Lower lobe of right lung (tissue), 2 donors: ENCODE measurements around the gene LSP1. TPM values are rescaled to one million over a fixed set of nuclear protein-coding genes. Genes with fewer than 3 reads are reported as not detected.

Source experiments
- ATAC-seq, 2 donors: fragments of 200-7000 bp; cut with Tn5 transposase; one replicate each; pipeline ENCODE4 v1.9.1; 2020 to 2022; ENCODE audit warnings: mild to moderate bottlenecking in 2 of 2, moderate library complexity in 2 of 2
- DNase-seq: peaks from one replicate; pipeline ENCODE4 v3.0.0-alpha.2; 2020
- H3K27ac ChIP-seq: fragments of 200-600 bp; one replicate; pipeline ENCODE4 v1.8.0; 2022
- H3K27me3 ChIP-seq: fragments of 200-600 bp; one replicate; pipeline ENCODE4 v1.8.0; 2022; ENCODE audit warnings: low read depth
- H3K36me3 ChIP-seq: fragments of 200-600 bp; one replicate; pipeline ENCODE4 v1.8.0; 2022; ENCODE audit warnings: mild to moderate bottlenecking
- H3K4me1 ChIP-seq: fragments of 200-600 bp; one replicate; pipeline ENCODE4 v1.8.0; 2022
- H3K4me3 ChIP-seq: fragments of 200-600 bp; one replicate; pipeline ENCODE4 v1.8.0; 2022; ENCODE audit warnings: mild to moderate bottlenecking
- H3K9me3 ChIP-seq: fragments of 200-600 bp; one replicate; pipeline ENCODE4 v1.8.0; 2022
- CTCF ChIP-seq: fragments of 200-600 bp; IDR thresholded peaks from one replicate; pipeline ENCODE4 v1.8.0; 2022; ENCODE audit warnings: antibody characterized with exemption, mild to moderate bottlenecking
- intact Hi-C: fragments of 100-400 bp; cut with DNase I; formaldehyde crosslinking; loops from one replicate; pipeline ENCODE4 v1.11.0; 2022
- total RNA-seq: library from RNA; stranded (reverse); fragmentation: NEBNext Ultra II Directional; extraction: Animal tissue kit (Norgen Biotek cat#: 25700); gene quantifications from one replicate; pipeline ENCODE4 v1.2.1, GENCODE V29; 2021
- donor health status: DM: no; HTN: yes; CAD: no; lungs with severe emphysema.

LSP1 gene
- total RNA-seq, 1 donor from 2014 or later, result 90.4 TPM

- Histone ChIP-seq H3K36me3 (no peaks in the 10 kb centered on the region), H3K9me3 (no peaks in the 10 kb centered on the region), H3K27ac (no peak overlapping the region), H3K4me3 (no peak overlapping the region), H3K4me1 (no peaks in the 10 kb centered on the region), H3K27me3 (peaks cover 5% of the 10 kb centered on the region)
- intact Hi-C loops, result no loop called here
- TF ChIP-seq CTCF, result no peak
- DNase-seq (no peak), ATAC-seq (no peak)
Measured at GRCh38 chr11:1899090-1899489, 46.2 kb downstream of the LSP1 start.

- no peaks in the 10 kb centered on the region for H3K36me3 ChIP-seq
- H3K27ac ChIP-seq, result no peak overlapping the region
- ATAC-seq (no peak), DNase-seq (no peak)
- no peak overlapping the region for H3K4me3 ChIP-seq
- intact Hi-C loops, result no loop called here
- no peak for TF ChIP-seq CTCF
- no peaks in the 10 kb centered on the region for H3K4me1 ChIP-seq
- H3K27me3 ChIP-seq, result peaks cover 5% of the 10 kb centered on the region
- no peaks in the 10 kb centered on the region for H3K9me3 ChIP-seq
Measured at GRCh38 chr11:1899686-1900085, 46.8 kb downstream of the LSP1 start.

- Histone ChIP-seq H3K27ac (no peak overlapping the region), H3K9me3 (no peaks in the 10 kb centered on the region), H3K4me1 (no peaks in the 10 kb centered on the region), H3K36me3 (no peaks in the 10 kb centered on the region), H3K4me3 (no peak overlapping the region), H3K27me3 (no peaks in the 10 kb centered on the region)
- no peak for DNase-seq
- TF ChIP-seq CTCF, result no peak
- intact Hi-C loops, result no loop called here
- ATAC-seq, result no peak
Measured at GRCh38 chr11:1906181-1906580, 53.3 kb downstream of the LSP1 start.

GRCh38 chr11:1906611-1907423, 53.9 kb downstream of the LSP1 start:
- ATAC-seq (no peak), DNase-seq (no peak)
- H3K36me3 ChIP-seq, result no peaks in the 10 kb centered on the region
- H3K9me3 ChIP-seq, result no peaks in the 10 kb centered on the region
- no peak overlapping the region for H3K4me3 ChIP-seq
- intact Hi-C loops, result no loop called here
- no peak overlapping the region for H3K27ac ChIP-seq
- no peaks in the 10 kb centered on the region for H3K27me3 ChIP-seq
- TF ChIP-seq CTCF, result no peak
- H3K4me1 ChIP-seq, result no peaks in the 10 kb centered on the region

GRCh38 chr11:1908618-1909017, 55.7 kb downstream of the LSP1 start:
- Histone ChIP-seq H3K27me3 (no peaks in the 10 kb centered on the region), H3K4me3 (no peak overlapping the region), H3K27ac (no peak overlapping the region), H3K36me3 (no peaks in the 10 kb centered on the region), H3K9me3 (no peaks in the 10 kb centered on the region), H3K4me1 (no peaks in the 10 kb centered on the region)
- ATAC-seq (no peak), DNase-seq (no peak)
- no peak for TF ChIP-seq CTCF
- intact Hi-C loops, result no loop called here
